Effector CD8-positive, alpha-beta T cell (primary cell): ENCODE results near the gene CACNG3.
"Not testable (repeated sequence)": the region's sequence is repeated elsewhere in the genome, so short reads cannot be mapped to it uniquely, and the experiment has no call there.

ENCODE experiments used
- DNase-seq: peaks from one replicate; lab custom pipeline; 2025; lab: John Stamatoyannopoulos, UW

Gene CACNG3

DNA sequence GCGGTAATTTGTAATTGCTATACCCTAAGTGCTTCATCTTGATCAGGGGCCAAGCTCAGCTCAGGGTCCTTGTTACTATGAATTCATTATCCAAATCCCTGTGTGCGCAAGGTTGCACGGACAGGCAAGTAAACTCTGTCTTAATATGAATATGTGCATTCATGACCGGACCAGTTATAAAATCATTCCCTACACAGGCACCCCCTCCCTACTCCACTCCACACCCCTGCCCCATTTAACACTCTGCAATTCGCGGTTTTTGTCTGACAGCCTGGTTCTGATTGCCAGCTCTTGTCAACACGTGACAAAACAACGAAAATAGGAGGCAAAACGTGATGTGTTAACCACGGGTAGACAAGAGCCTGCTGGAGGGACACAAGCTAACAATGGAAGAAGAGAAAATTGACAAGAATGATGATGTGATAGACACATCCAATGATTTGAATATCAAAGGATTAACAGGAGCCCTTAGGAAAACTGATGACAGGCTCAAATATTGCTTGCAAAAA lies 76.5 kb downstream of the CACNG3 start:
- DNase-seq = no peak

DNA sequence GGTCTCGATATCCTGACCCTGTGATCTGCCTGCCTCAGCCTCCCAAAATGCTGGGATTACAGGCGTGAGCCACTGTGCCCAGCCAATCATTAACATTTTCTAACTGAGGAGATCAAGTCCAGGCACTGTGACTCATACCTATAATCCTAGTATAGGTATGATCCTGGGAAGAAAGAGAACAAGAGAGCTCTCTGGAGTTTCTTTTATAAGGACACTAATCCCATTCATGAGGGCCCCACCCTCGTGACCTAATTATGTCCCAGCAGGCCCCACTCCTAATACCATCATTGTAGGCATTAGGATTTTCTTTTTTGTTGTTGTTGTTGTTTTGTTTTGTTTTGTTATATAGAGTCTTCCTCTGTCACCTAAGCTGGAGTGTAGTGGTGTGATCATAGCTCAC lies 80.4 kb downstream of the CACNG3 start:
- DNase-seq = no peak

DNA sequence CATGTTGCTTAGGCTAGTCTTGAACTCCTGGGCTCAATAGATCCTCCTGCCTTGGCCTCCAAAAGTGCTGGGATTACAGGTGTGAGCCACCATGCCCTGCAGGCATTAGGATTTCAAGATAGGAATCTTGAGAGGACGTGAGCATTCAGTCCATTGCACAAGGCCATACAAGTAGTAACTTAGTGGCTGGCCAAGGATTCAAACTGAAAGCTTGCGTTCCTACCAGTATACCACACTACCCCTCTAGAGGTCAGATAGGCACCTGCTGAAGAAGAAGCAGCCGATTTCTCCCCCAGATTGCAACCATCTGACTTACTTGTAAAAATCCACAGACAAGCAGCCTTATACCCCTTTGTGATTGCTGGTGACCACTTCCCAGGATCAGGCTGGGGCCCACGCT lies 80.9 kb downstream of the CACNG3 start:
- no peak for DNase-seq

DNA sequence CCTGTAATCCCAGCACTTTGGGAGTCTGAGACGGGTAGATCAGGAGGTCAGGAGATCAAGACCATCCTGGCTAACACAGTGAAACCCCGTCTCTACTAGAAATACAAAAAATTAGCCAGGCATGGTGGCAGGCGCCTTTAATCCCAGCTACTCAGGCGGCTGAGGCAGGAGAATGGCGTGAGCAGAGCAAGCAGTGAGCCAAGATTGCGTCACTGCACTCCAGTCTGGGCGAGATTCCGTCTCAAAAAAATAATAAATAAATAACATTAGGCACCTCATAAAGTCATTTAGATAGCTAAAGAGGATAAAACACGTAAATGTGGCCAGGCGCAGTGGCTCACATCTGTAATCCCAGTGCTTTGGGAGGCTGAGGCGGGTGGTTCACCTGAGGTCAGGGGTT lies 87.7 kb downstream of the CACNG3 start:
- not testable (repeated sequence) for DNase-seq

DNA sequence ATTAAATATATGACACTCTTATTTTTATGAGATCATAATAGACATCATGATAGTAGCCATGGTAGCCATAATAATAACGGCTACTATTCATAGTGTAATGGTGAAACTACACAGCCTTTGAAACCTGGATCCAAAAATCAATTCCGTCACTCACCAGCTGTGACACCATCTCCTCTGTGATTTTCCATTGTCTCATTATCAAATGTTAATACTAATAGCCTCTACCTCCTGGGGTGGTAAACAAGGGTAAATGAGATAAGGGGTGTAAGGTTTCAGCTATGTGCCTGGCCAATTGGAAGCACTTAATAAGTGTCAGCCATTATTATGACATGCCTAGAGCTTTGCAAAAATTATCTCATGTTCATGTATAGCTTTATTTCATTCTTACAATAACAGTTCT lies 88.6 kb downstream of the CACNG3 start:
- no peak for DNase-seq

DNA sequence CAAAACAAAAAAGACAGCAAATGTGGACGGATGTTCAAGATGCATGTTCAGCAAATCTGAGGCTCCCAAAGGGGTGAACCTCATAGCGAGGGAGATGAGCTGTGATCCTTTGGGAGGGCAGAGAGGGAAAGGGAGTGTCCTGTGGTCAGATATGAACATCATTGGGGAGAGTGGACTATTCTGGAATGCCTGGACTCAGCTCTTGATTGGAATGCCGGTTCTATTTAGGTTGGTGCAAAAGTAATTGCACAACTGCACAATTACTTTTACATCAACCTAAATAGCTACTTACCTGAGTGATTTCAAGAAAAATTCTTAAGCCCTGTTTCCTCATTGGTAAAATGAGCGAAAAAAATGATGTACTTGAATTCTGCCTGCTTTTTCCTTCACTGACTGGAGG lies 89.6 kb downstream of the CACNG3 start:
- no peak for DNase-seq

DNA sequence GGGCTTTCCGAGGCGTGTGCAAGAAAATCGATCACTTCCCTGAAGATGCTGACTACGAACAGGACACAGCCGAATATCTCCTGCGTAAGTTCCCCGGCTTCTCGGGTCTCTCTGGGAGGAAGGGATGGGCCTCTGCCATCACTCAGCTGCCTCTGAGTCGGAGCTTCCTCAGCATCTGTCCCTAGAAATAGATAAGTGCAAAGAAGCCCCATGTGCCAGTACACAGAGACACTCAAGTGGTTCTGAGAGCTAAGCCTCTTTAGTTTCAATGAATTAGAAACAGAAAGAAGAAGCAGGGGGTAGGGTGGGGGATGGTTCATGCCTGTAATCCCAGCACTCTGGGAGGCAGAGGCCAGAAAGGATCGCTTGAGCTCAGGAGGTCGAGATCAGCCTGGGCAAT lies 90.6 kb downstream of the CACNG3 start:
- DNase-seq = no peak

DNA sequence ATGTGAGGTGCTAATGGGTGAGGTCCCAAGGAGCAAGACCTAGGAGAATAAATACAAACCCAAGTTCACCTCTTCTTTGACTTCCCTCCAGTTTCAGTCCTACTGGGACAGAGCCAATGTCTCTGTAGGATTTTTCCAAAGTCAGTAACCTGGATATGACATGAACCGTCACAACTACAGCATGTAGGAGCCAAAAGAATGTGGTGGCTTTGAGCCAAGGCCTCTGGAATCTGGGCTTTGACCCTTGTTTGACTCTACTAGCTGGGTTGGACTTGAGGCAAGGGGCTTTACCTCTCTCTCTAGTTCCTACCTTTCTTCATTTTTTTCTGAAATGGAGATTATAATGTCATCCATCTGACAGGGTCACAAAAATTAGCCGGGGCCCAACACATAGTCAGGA lies 91.4 kb downstream of the CACNG3 start:
- no peak for DNase-seq

DNA sequence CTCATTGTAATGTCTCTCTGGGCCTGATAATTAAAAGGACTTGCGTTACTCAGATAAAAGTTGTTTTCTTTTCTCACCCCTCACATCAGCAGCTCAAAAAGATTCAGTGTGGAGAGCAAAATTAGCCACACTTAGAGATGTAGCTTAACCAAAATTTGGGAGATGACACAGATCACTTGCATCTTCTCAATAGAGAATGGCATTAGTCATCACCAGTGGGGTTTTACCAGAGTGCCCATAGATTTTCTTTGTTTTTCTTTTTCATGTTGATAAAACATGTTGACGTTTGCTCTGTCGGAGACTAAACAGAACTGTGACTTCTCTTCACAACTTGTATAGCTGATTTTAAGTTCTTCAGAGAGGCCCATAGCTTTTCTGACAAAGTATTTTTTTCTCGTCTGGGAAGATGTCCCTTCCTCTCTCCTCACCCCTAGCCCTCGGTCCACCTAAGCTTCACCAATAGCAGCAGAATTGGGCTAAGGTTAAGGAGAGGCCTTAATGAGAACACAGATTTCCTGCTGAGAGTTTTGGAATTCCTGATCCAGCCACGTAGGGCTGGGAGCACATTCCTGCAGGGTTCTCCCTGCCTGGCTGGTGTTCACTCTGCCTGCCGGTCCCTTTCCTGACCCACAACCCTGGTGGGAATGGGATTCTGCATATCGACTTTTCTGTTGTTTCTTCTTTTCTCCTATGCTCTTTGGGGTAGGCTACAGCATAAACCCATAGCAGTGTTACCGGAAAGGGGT lies 92.6 kb downstream of the CACNG3 start:
- DNase-seq = no peak

DNA sequence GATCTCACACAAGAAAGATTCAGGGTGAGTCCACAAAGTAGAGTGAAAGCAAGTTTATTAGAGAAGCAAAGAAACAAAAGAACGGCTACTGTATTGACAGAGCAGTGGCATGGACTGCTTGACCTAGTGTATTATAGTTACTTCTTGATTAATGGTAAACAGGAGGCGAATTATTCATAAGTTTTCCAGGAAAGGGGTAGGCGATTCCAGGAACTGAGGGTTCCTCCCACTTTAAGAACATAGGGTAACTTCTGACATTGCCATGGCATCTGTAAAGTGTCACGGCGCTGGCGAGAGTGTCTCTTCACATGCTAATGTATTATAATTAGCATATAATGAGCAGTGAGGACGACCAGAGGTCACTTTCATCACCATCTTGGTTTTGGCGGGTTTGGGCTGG lies 93.2 kb downstream of the CACNG3 start:
- no peak for DNase-seq

DNA sequence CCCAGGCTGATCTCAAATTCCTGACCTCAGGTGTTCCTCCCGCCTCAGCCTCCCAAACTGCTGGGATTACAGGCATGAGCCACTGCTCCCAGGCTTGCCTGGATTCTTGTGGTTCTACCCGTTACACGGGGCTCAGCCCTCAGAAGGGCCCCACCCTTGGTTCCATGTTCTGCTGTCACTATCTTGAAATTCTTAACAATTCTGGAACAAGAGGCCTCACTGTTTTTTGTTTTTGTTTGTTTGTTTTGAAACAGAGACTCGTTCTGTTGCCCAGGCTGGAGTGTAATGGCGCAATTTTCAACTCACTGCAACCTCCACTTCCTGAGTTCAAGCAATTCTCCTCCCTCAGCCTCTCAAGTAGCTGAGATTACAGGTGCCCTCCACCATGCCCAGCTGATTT lies 96.6 kb downstream of the CACNG3 start:
- no peak for DNase-seq

DNA sequence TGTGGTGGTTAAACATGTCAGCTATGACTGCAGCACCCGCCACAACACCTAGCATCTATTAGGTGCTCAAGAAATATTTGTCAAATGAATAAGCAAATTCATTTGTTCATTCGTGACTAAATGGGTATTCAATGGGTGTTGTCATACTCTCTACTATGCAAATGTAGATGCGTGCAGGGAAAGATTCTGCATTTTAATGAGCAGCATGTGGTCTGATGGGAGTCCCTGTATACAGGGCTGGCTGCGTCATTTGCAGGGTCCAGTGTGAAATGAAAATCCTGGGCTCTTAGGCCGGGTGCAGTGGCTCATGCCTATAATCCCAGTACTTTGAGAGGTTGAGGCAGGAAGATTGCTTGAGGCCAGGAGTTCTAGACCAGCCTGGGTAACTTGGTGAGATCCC lies 97.5 kb downstream of the CACNG3 start:
- DNase-seq = no peak

DNA sequence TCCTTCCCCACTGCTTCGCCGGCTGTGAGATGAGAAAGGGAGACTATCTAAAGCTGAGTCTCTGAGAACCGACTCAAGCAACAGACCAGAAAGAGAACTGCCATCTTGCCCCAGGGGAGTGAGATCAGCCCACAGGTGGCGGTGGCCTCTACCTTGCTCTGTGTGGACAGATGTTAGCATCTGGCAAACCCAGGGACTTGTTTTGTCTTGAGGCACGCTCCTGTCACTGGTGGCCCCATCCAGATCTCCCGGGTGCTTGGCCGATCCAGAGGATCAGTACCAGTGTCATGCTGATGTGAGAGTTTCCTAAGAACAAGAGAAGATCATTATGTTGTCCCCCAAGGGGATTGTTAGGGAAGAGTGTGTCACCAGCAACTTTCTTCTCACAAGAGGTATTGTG lies 101.4 kb downstream of the CACNG3 start:
- DNase-seq = no peak

DNA sequence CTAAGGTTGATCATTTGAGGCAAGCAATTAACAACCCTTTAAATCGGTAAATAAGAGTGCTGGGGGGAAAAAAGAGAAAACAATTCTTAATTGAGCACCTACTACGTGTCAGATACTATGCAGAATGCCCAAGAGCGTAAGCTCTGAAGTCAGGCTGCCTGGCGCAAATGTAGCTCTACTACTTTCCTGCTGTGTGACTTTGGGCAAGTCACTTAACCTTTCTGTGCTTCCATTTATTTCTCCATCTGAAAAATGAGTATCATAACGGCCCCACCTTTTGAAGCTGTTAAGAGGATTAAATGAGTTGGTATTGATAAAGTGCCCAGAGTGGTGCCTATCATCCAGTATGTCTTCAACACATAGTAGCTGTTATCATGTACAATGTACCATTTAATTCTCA lies 102.0 kb downstream of the CACNG3 start:
- DNase-seq = no peak

DNA sequence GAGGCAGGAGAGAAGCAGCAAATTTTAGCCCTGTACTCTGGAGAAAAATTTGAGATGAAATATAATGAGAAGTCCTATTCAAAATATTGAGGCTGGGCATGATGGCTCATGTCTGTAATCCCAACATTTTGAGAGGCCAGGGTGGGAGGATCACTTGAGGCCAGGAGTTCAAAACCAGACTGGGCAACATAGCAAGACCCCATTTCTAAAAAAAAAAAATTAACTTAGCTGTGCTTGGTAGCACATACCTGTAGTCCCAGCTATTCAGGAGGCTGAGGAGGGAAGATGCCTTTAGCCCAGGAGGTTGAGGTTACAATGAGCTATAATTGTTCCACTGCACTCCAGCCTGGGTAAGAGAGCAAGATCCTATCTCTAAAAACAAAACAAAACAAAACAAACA lies 103.4 kb downstream of the CACNG3 start:
- DNase-seq = no peak

DNA sequence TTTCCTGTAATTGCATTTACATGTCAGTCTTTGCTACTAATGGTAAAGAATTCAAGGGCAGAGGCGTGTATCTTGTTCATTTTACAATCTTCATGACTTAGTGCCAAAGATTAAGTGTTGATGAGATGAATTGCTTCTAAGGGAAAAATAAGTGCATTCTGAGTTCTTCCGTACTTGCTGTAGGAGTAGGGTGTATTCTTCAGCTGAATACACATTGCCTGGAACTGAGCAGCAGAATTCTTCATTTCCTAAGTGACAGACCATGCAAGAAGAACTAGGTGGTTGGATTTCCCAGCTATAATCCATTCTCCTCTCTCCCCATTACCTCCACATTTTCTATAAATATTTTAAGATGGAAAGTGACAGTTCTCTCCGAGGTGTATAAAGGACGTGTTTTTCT lies 104.8 kb downstream of the CACNG3 start:
- no peak for DNase-seq

DNA sequence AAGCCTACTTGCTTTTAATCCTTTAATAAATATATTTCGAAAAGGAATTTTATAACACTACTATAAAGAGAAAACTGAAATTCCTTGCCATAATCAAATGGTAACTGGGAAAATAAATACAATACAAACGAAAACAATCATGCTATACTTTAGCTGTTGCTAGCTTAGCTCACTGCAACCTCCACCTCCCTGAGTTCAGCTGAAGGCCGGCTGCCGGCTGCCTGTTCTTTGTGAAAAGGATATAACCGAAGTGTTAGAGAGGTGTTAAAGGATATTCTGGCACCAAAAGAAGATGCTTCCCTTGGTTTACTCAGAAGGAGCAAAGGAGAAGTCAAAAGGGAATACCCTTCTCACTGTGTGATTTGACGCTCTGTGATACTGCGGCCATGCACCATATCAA lies 108.5 kb downstream of the CACNG3 start:
- DNase-seq = no peak

DNA sequence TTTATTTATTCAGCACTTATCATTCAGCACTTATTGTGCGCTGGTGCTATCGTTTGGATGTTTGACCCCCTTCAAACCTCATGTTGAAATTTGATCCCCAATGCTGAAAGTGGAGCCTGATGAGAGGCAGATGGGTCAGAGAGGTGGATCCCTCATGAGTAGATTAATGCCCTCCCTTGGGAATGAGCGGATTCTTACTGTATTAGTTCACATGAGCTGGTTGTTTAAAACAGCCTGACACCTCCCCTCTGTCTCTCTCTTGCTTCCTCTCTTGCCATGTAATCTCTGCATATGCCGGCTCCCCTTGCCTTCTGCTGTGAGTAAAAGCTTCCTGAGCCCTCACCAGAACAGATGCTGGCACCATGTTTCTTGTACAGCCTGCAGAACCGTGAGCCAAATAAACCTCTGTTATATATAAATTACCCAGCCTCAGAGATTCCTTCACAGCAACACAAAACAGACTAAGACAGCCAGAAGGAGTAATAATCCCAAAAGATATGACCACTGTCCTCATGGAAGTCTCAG lies 111.1 kb downstream of the CACNG3 start:
- no peak for DNase-seq

DNA sequence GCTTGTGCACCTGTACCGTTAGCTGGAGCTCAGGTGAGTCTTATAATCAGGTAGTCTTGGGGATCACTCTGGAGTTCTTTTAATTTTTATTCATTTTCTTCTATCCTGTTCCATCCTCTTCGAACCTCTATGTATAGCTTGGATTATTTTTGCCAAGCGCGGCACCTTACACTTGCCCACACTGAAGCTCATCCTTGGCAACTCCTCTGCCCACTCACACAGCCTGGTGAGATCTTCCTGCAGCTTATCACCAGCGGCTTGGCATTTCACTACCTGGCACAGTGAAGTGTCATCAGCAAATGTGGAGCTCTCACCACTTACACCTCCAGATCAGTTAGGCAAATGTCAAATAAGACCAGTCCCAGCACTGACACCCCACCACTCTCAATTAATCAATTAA lies 116.7 kb downstream of the CACNG3 start:
- no peak for DNase-seq

DNA sequence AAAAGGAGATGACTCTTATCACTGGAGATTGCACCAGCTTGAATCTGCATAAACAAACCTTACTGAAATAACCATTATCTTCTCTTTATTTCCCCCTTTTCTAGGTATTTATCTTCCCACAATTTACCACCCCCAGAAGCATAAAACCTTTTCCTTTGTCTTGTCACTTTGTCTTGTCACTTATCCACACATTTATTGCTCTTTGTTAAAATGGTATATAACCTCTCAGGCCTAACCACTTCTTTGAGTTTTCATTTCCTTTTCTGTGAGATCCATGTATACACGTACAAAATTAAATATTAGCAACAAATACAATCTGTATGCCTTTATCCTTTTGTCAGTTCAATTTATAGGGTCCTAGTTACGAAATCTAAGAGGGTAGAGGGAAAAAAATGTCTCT lies 122.9 kb downstream of the CACNG3 start:
- no peak for DNase-seq

DNA sequence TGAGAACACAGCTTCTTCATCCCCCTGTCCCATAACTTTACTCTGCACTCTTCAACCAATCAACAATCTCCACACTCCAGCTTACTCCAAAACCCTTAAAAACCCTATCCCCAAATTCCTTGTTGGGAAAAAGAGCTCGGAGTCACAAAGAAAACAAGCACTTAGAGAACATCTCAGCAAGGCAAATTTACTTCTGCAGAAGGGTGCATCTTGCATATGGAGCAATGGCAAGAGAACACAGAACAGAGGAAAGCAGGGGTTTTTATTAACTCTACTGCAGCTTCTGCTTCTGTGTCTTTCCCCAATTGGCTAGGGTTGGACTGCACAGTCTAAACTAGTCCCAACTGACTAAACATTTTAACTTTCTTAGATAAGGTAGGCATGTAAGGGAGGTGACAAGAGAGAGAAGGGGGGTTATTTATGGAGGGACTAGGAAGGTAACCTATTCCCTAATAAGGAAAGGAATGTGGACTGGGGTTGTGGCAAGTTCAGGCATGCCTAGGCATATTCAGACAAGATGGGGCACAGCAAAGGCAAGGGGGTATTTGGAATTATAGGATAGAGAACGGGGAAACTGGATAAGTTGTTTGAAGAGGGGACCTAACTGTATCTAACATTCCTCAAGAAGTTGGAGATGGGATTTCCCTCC lies 125.5 kb downstream of the CACNG3 start:
- DNase-seq = no peak

DNA sequence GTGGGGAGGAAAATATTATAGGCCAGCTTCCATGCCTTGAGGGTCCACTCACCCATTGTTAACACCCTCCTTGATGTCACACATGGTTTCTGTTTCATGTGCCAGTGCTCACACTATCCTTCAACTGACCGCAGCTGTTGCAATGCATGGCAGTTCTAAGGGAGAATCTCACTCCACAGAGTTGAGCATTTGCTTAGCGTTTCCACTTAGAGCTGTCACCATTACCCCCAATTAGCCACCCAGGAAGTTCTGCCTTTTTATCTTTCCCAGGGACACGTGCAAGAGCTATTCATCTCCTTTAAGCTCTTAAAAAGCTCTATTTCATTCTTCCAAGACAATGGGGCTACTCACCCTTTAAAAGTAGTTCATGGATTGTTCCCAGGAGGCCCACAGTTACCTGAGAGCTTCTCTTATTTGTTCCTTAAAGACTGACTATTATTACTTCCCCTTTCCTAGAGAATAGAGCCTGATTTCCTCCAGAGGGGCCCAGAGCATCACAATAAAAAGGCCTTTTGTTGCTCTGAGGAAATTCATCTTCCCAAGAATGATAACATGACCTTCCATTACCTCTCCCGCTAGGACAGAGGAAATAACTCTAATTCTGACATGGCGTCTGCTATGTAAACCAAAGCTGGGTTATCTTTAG lies 126.8 kb downstream of the CACNG3 start:
- no peak for DNase-seq

DNA sequence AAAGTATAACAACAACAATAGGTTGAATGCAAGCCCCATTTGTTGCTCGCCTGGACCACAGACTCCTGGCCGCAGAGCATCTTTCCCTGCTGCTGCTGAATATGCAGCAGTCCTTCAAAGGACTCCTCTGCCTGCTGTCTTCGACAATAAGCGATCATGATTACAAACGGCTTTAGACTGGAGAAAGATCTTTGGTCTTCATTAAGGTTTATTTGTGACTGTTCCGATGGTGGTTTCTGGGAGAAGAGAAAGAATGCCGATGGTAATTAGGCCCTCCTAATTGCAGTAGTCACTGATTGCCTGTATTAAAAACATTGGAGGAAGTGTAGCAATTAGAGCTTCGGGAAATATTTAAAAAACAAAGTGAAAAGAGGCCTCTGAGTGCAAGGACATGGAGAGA lies 138.2 kb downstream of the CACNG3 start:
- no peak for DNase-seq
